PC-3 (cell line): ENCODE measurements around the gene KSR2.

Experiments
- CTCF ChIP-seq: fragments of 300-600 bp; sonication (generic); conservative IDR thresholded peaks from 2 replicates; pipeline ENCODE4 v1.5.1; 2017; ENCODE audit warnings: antibody characterized with exemption, low read depth, mild to moderate bottlenecking, low read length
- EZH2 ChIP-seq: fragments of 300-600 bp; sonication (generic); IDR thresholded peaks from one replicate; pipeline ENCODE4 v1.6.1; 2017; ENCODE audit warnings: antibody characterized with exemption, mild to moderate bottlenecking, low read length; ENCODE audit not compliant: unreplicated experiment

- TF ChIP-seq CTCF (no peak), EZH2 (no peak)
Measured at GRCh38 chr12:117491711-117492110, 477.1 kb downstream of the KSR2 start.
